PC-9 (cell line): Measurements from ENCODE around the gene TSPAN3. TPM values are rescaled to one million over a fixed set of nuclear protein-coding genes. Genes with fewer than 3 reads are reported as not detected.

Experiments
- BruUV-seq: library from RNA; stranded (reverse); fragments of 400-500 nt; replicated peaks from 2 replicates; lab custom pipeline; 2021; lab: Mats Ljungman, UMichigan
- CTCF ChIA-PET: fragments of 300-600 bp; sonication (Branson Sonifier 250); formaldehyde crosslinking; loops from one replicate; lab custom pipeline; 2022; ENCODE audit warnings: antibody characterized with exemption; lab: Charles Lee
- POLR2A ChIA-PET: fragments of 300-600 bp; sonication (Branson Sonifier 250); formaldehyde crosslinking; loops from one replicate; lab custom pipeline; 2022; ENCODE audit warnings: antibody characterized with exemption; ENCODE audit not compliant: unreplicated experiment; lab: Charles Lee
- DNase-seq, 2 experiments: peaks; one replicate each; pipeline versions ENCODE4 v3.0.0 to v3.0.0-alpha.2; 2015 to 2022; ENCODE audit warnings: mixed read lengths in 1 of 2
- H2AFZ ChIP-seq: fragments of 200-600 bp; sonication (generic); 2 replicates; pipeline ENCODE4 v1.8.1; 2017; ENCODE audit warnings: antibody characterized with exemption
- H3F3A ChIP-seq: fragments of 200-600 bp; sonication (generic); 2 replicates; pipeline ENCODE4 v1.8.1; 2017; ENCODE audit warnings: antibody characterized with exemption, mild to moderate bottlenecking, low read depth; ENCODE audit not compliant: insufficient read depth
- H3K27ac ChIP-seq: fragments of 200-600 bp; sonication (generic); 2 replicates; pipeline ENCODE4 v1.6.1; 2016; ENCODE audit warnings: mixed run types
- H3K27me3 ChIP-seq: fragments of 200-600 bp; sonication (generic); 2 replicates; pipeline ENCODE4 v1.6.1; 2016; ENCODE audit warnings: low read depth, mixed run types; ENCODE audit not compliant: insufficient read depth
- H3K36me3 ChIP-seq: fragments of 200-600 bp; sonication (generic); 2 replicates; pipeline ENCODE4 v1.6.1; 2016; ENCODE audit warnings: low read depth, mixed run types
- H3K4me1 ChIP-seq: fragments of 200-600 bp; sonication (generic); replicated peaks from 2 replicates; pipeline ENCODE4 v1.6.1; 2016; ENCODE audit warnings: mixed run types; ENCODE audit not compliant: insufficient read depth
- H3K4me2 ChIP-seq: fragments of 200-600 bp; sonication (generic); 2 replicates; pipeline ENCODE4 v1.6.1; 2017; ENCODE audit warnings: mixed run types
- H3K4me3 ChIP-seq: fragments of 200-600 bp; sonication (generic); 2 replicates; pipeline ENCODE4 v1.6.1; 2016; ENCODE audit warnings: mixed run types
- H3K79me2 ChIP-seq: fragments of 200-600 bp; sonication (generic); 2 replicates; pipeline ENCODE4 v1.6.1; 2017; ENCODE audit warnings: low read depth, mixed run types
- H3K9me2 ChIP-seq: fragments of 200-600 bp; sonication (generic); 2 replicates; pipeline ENCODE4 v1.8.1; 2017; ENCODE audit warnings: mild to moderate bottlenecking; ENCODE audit not compliant: insufficient read depth
- H3K9me3 ChIP-seq: fragments of 200-600 bp; sonication (generic); 2 replicates; pipeline ENCODE4 v1.8.1; 2016; ENCODE audit warnings: low read depth; ENCODE audit not compliant: insufficient read depth
- H4K20me1 ChIP-seq: fragments of 200-600 bp; sonication (generic); 2 replicates; pipeline ENCODE4 v1.8.1; 2017; ENCODE audit not compliant: insufficient read depth
- CTCF ChIP-seq: fragments of 200-600 bp; sonication (generic); conservative IDR thresholded peaks from 2 replicates; pipeline ENCODE4 v1.6.1; 2017; ENCODE audit warnings: mixed run types, antibody characterized with exemption, mild to moderate bottlenecking, moderate library complexity
- EZH2 ChIP-seq: fragments of 200-600 bp; sonication (generic); IDR thresholded peaks from 2 replicates; pipeline ENCODE4 v1.8.0; 2017; ENCODE audit warnings: antibody characterized with exemption, low read depth
- intact Hi-C: fragments of 100-400 bp; cut with micrococcal nuclease; formaldehyde crosslinking; loops from one replicate; pipeline ENCODE4 v1.10.0; 2022; ENCODE audit not compliant: unreplicated experiment
- total RNA-seq: library from RNA; stranded (reverse); gene quantifications from 2 replicates; pipeline ENCODE4 v1.2.3, GENCODE V29; 2021

Gene TSPAN3
- total RNA-seq, 1 experiment from 2014 or later: 151 TPM

GRCh38 chr15:77028451-77029165 lies 42.3 kb downstream of the TSPAN3 start:
- CTCF ChIA-PET: interaction anchor here (0.6 kb wide), 1 partner anchor 30 kb away, joined by 3 read pairs; no protein-coding TSS in a partner anchor
- TF ChIP-seq CTCF: no peak
- TF ChIP-seq EZH2: no peak
- Histone ChIP-seq H3K27me3 (no peaks in the 10 kb centered on the region), H3K9me2 (no peaks in the 10 kb centered on the region), H3K4me1 (no peaks in the 10 kb centered on the region), H3K36me3 (no peaks in the 10 kb centered on the region), H3K9me3 (no peaks in the 10 kb centered on the region), H3F3A (no peaks in the 10 kb centered on the region), H2AFZ (no peak overlapping the region), H3K27ac (no peak overlapping the region), H3K4me2 (no peak overlapping the region), H4K20me1 (no peaks in the 10 kb centered on the region), H3K79me2 (no peaks in the 10 kb centered on the region), H3K4me3 (no peak overlapping the region)
- POLR2A ChIA-PET: no interaction called here
- intact Hi-C loops: loop anchor here (5.0 kb wide), 1 partner anchor 514 kb away; no protein-coding TSS in a partner anchor
- BruUV-seq: no TSS peak
- no peak for DNase-seq

- H3K36me3 ChIP-seq: no peaks in the 10 kb centered on the region
- no peak overlapping the region for H3K27ac ChIP-seq
- H3K4me1 ChIP-seq: no peaks in the 10 kb centered on the region
- no peak overlapping the region for H3K4me3 ChIP-seq
- H3K9me2 ChIP-seq: no peaks in the 10 kb centered on the region
- no peaks in the 10 kb centered on the region for H3K27me3 ChIP-seq
- H2AFZ ChIP-seq: no peak overlapping the region
- TF ChIP-seq CTCF (no peak), EZH2 (no peak)
- no peak overlapping the region for H3K4me2 ChIP-seq
- H3K9me3 ChIP-seq: no peaks in the 10 kb centered on the region
- H4K20me1 ChIP-seq: no peaks in the 10 kb centered on the region
- H3F3A ChIP-seq: no peaks in the 10 kb centered on the region
- no peaks in the 10 kb centered on the region for H3K79me2 ChIP-seq
- intact Hi-C loops: loop anchor here (5.0 kb wide), 1 partner anchor 514 kb away; no protein-coding TSS in a partner anchor
- no TSS peak for BruUV-seq
- POLR2A ChIA-PET: no interaction called here
- CTCF ChIA-PET: no interaction called here
- DNase-seq: no peak
Observed at GRCh38 chr15:77027697-77028450, 43.0 kb downstream of the TSPAN3 start.

GRCh38 chr15:77027111-77027696 lies 43.7 kb downstream of the TSPAN3 start:
- POLR2A ChIA-PET: no interaction called here

More at GRCh38 chr15:77027111-77027696, 43.7 kb downstream of the TSPAN3 start:
- DNase-seq: no peak
- Histone ChIP-seq H3K36me3 (no peaks in the 10 kb centered on the region), H3K9me3 (no peaks in the 10 kb centered on the region), H3K9me2 (no peaks in the 10 kb centered on the region), H3K79me2 (no peaks in the 10 kb centered on the region), H3K4me3 (no peak overlapping the region), H2AFZ (no peak overlapping the region), H3F3A (no peaks in the 10 kb centered on the region), H4K20me1 (no peaks in the 10 kb centered on the region), H3K4me2 (no peak overlapping the region), H3K27ac (no peak overlapping the region), H3K4me1 (no peaks in the 10 kb centered on the region), H3K27me3 (no peaks in the 10 kb centered on the region)
- CTCF ChIA-PET: interaction anchor here (0.5 kb wide), 1 partner anchor 425 kb away, joined by 5 read pairs; no protein-coding TSS in a partner anchor
- no TSS peak for BruUV-seq
- intact Hi-C loops: loop anchor here (5.0 kb wide), 1 partner anchor 515 kb away; no protein-coding TSS in a partner anchor
- TF ChIP-seq CTCF: no peak
- TF ChIP-seq EZH2: no peak
